Measurements from ENCODE around the gene PTPRF.
"Not testable (repeated sequence)": the region's sequence is repeated elsewhere in the genome, so short reads cannot be mapped to it uniquely, and the experiment has no call there.

PTPRF gene

DNA sequence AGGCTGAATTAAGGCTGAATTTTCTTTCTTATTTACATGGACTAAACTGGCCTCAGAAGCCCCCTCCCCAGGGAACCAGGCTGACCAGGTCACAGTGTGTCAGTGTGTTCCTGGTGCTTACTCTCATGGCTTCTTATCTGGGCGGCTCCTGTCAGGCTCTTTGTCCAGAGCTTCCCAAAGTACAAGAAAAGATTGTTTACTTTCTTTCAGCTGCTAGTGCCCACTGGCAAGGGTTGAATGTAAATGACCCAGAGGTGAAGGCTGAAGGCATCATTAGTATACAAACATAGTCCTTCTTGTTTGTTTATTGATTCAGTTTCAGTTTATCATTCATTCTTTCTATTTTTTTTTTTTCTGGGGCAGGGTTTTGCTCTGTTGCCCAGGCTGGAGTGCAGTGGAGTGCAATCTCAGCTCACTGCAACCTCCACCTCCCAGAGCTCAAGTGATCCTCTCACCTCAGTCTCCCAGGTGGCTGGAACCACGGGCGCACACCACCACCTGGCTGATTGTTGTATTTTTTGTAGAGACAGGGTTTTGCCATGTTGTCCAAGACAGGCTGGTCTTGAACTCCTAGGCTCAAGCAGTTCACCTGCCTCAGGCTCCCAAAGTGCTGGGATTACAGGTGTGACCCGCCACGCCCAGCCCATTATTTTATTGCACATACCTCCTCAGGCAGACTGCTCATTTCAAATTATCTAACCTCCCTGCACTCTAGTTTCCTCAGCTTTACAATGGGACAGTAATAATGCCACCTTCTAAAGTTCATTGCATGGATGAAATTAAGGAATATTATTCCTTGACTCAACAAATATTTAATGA is 109.5 kb downstream of the PTPRF start:
- DNase-seq = no peak

DNA sequence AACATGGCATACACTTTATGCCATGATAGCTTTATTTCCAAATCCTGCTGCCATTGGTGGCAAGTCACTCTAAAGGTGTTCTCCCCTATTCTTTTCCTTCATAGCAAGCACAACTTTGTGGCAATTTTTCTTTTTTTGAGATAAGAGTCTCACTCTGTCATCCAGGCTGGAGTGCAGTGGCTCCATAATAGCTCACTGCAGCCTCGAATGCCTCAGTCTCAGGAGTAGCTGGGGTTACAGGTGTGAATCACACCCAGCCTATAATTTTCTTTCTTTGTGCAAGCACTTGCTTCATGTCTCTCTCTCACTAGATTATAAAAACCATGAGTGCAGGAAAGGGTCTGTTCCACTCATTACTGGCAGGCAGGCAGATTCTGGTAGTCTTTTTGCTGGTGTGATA is 113.9 kb downstream of the PTPRF start:
- DNase-seq = no peak

DNA sequence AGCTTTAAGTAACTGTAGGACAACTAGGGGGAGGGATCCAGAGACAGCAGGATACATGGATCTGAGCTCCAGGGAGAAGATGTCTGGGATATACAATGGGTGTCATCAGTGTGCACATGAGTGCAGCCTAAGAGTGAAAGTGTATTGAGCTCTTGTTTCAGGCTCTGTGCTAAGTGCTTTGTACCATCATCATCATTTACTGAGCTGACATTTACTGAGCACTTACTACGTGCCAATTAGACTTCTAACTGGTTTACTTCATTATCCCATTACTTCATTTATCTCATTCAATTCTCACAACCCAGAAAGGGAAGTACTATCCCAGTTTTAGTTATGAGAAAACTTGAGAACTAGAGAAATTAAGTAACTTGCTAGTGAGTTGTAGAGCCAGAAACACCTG is 114.8 kb downstream of the PTPRF start:
- DNase-seq = no peak

DNA sequence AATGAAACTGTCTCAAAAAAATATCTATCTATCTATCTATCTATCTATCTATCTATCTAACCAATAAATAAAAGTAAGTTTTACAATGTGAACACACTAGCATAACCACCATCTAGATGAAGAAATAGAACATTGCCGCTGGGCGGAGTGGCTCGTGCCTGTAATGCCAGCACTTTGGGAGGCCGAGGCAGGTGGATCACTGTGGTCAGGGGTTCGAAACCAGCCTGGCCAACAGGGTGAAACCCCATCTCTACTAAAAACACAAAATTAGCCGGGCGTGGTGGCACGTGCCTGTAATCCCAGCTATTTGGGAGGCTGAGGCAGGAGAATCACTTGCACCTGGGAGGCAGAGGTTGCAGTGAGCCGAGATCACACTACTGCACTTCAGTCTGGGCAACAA is 116.6 kb downstream of the PTPRF start:
- not testable (repeated sequence) for DNase-seq

DNA sequence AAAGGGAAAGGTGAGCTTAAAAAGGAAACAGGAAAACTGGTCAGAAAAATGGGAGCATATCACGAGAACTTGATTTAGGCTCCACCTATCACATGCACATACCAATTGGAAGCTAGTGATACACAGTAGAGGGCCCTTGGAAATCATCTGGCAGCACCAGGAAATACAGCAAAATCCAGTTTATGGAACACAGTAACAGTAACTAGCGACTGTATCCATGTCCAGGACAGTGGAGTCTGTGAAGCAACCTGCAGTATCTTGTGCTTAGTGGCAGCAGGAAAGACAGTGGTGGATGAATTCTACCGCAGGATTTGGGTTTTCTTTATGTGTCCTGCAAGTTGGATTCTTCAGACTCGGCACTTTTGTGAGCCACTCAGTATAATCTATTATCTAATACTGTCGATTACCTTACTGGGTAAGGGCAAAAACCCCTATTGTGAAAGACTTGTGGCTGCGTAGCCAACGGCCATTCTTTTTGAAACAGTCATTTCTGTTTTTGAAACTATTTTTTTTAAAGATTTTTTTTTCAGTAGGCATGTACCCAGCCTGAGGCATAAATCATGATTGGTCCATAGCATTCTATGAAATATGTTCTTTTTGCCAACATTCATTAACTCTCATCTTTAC is 117.7 kb downstream of the PTPRF start:
- no peak for DNase-seq

DNA sequence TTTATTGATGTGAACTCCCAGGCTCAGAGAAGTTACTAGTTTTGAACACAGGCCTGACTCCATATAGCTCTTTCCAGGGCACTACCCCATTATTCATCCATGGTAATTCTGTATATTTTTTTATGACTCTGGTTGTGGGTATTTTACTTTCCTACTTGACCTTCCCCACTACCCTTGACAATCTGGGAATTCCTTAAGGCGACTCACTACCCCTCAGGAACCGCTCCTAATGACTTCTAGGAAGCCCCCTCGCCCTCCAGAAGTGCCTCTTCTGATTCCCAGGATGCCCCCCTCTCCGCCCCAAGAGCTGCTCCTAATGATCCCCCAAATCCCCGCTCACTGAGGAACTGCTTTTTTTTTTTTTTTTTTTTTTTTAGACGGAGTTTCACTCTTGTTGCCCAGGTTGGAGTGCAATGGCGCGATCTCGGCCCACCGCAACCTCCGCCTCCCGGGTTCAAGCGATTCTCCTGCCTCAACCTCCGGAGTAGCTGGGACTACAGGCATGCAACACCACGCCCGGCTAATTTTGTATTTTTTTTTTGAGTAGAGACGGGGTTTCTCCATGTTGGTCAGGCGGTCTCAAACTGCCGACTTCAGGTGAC is 118.3 kb downstream of the PTPRF start:
- DNase-seq = no peak

DNA sequence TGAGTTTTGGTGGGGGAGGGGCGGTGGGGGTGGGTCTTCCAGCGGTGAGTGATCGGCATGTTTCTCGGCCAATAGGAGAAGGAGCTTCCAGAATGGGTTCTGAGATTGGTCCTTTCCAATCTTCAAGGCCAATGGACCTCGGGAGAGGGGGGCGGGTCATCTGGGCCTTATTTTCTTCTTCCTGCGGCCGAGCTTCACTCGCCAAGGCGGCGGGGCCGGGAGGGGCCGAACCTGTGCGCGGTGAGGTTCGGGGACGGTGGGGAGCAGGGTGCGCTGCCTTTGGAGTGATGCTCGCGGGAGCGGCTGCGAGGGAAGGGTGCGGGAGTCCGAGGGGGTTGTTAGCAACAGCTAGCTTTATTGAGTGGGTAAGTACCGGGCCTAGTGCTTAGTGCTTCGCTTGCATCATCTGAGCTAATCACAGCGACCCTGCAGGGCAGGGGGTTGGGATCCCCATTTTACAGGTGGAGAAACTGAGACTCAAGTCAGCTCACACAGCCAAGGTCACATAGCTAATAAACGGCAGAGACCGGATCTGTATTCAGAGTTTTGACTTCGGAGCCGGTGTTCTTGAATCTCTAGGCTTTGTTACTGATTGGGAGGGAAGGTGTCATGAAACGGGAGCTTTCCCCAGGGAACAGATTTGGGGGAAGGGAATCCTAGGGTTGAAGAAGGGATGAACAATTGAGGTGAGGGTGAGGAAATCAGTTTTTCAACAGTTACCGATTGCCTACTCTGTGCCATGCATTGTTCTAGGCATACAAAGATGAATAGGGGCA is 119.8 kb downstream of the PTPRF start:
- DNase-seq = peak; percentile 98

DNA sequence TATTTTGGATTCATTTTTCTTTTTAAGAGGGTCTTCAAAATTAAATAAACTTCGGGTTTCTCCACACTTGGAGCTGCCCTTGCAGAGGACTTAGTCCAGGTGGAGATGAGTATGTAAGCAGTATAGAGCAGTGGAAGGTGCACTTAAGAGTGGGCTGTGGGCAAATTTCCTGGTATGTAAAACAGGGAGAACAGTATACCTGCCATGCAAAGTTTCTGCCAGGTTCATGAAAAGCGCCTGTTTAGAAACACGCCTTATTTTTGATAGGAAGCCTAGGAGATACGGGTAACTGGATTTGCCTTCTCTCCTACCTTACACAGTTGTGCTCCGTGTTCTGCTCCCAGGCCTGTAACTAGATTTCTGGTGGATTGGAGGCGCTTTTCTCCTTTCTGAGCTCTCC is 120.5 kb downstream of the PTPRF start:
- DNase-seq = no peak

DNA sequence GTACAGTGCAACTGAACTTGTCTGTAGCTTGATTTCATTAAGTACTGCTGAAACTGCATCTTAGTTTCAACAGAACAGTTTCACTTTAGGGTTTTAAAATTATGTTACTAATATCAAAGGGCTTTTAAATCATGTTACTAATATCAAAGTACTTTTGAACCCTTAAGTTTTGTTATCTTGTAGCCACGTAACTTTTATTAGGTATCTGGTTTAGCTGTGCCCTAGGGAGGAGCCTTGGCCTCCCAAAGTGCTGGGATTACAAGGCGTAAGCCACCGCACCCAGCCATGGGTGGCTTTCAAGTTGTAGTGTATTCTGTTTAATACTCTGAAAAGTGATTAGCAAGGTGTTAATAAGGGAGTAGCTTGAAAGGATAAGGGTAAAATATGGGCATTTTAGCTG is 121.2 kb downstream of the PTPRF start:
- DNase-seq = no peak

DNA sequence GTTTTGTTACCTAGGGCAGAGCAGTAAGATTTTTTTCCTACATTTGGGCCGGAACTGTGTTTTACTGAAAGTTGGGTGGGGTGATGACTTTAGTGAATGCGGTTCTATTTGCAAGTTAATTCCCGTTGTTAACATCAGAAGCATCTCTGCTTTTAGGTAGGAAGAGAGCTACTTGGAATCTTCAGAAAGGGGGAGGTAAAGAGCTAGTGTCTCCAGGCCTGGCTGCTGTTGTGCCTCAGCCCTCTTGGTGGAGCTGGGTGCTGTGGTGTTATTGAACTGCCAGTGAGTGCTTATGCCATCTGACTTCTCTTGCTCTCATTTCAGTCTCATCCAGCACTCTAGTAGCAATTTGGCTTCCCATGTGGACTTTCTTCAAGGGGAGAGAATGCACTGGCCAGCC is 122.7 kb downstream of the PTPRF start:
- DNase-seq = peak; percentile 79

DNA sequence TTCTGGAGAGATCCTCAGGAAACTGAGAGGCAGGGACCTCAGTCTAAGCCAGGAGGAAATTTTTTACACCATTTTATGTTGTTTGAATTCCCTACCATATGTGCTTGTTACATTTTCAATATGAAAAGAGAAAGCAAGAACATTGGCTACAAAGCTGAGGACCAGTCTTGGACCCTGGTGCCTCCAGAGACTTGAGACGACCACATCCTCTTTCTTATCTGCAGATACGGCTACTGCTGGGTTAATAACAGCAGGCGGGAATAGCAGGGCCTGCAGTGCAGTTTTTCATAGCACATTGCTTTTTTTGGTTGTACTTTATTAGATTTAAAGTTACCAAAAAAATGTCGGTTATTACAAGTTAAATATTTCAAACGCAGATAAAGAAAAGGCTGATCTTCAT is 123.2 kb downstream of the PTPRF start:
- DNase-seq = no peak

DNA sequence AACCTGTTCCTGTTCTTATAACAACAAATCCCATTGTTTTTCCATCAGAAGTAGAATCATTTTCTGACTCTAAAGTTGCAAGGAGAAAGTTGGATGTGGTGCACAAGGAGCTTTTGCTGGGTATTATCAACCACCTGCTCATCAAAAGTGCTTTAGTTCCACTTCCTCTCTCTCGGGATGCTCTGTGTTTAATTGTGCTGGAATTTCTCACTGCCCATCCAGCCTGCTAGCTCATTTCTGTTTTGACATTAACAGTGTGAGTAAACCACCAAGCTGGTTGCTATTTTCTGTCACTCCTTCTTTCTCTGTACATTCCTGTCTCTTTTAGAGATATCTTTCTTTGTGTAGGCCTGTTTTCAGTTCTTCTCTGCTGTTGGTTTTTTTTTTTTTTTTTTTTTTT is 125.3 kb downstream of the PTPRF start:
- DNase-seq = no peak

DNA sequence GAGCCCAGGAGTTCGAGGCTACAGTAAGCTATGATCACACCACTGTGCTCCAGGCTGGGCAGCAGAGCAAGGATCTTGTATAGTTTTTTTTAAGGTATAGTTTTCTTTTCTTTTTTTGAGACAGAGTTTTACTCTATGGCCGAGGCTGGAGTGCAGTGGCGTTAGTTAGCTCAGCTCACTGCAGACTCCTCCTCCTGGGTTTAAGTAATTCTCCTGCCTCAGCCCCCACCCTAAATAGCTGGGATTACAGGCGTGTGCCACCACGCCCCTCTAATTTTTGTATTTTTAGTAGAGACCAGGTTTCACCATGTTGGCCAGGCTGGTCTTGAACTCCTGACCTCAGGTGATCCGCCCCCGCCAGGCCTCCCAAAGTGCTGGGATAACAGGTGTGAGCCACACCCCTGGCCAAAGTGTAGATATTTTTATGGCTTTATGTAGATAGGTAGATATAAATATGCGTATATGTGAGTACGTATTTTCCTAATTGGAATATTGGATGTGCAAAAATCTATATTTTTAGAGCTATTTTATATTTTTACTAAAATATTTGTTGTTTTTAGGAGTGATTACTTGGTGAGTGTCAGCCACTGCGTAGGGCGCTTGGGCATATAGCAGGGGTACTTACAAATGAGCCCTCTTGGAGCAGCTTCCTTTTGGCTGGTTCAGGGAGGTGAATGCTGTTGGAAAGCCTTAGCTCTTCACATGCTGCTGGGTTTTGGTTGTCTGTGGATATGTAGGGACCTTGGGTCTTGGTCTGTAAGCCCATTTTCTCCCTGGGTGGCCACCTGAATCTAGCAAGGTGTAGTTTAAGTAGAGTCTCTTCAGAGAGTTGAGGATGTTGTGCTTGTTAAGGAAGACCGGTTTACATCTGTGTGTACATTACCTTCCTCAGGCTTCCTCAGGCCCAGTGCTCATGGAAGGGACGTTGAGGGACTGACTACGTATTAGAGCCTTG is 128.8 kb downstream of the PTPRF start:
- DNase-seq = no peak

DNA sequence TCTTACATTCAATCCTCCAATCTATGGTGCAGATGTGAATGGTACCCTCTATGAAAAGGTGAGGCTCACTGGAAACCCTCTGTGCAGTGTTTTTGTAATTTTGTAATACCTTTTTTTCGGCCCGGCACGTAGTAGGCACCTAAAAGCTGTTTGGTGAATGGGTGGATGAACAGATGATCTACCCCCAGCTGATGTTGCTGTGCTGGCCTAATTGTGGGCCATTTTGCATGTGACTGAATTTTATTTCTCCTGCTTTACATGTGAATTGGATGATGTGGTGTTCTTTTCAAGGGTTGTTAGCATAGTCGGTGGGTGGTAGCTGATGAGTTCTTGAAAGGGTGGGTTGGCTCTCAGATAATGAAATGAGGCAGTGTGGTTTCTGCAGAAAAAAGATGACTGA is 129.7 kb downstream of the PTPRF start:
- DNase-seq = no peak

DNA sequence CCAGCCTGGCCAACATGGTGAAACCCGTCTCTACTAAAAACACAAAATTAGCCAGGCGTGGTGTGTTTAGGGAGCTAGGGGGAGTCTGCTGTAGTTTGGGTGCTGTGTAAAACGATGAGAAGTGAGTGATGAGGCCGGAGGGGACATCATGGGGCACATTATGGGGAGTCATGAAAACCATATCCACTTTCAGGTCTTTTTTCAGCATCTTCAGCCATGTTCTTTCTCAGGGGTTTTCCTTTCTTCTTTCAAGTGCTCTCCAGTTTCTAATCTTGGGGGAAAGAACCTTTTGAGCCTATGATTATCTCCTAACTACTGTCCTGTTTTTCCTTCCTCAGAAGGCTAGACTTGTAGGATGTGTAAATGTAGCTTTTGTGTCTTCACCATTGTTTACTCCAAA is 133.7 kb downstream of the PTPRF start:
- DNase-seq = no peak

DNA sequence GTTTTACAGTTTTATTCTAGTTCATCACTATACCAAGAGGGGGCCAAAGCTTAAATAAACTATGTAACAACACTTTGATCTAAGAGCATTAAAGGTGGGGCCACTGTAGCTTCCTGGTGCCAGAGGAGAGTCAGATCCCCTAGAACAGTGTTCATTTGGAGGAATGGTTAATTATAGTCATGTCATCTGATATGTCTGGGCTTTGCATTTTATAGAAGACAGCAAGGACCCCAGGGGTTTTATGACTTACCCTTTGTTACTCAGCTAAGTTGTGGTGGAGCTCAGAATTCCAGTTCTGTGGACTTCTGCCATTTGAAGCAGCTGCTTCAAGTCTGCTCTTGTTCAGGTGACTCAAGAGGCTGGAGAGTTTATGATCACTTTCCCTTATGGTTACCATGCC is 135.9 kb downstream of the PTPRF start:
- no peak for DNase-seq

DNA sequence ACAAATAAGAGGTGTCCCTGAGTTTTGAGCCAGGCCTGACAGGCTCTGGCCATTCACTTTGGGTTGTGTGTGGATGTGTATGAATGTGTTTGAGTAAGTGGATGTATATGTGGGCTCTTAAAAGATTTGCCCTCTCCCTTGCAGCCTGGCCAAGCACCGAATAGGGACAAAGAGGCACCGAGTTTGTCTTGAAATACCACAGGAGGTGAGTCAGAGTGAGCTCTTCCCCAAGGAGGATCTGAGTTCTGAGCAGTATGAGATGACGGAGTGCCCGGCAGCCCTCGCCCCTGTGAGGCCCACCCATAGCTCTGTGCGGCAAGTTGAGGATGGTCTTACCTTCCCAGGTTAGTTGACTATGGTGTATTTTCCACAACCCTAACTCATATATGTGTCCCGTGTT is 138.3 kb downstream of the PTPRF start:
- DNase-seq = no peak

DNA sequence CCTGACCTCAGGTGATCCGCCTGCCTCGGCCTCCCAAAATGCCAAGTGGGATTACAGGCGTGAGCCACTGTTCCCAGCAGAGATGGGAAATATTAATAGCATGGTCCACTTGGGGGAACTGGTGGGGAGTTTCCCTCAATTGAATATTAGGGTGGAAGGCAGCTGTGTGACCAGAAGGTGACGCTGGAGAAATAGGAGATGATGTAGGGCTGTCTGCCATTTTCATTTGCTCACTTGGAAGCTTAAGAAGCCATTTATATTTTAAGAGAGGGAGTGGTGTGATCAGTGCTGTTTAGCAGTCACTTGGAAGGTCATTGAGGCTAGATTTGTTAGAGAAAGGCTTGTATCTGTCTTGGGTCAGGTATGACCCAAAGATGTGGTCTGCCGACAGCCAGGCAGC is 139.2 kb downstream of the PTPRF start:
- no peak for DNase-seq

DNA sequence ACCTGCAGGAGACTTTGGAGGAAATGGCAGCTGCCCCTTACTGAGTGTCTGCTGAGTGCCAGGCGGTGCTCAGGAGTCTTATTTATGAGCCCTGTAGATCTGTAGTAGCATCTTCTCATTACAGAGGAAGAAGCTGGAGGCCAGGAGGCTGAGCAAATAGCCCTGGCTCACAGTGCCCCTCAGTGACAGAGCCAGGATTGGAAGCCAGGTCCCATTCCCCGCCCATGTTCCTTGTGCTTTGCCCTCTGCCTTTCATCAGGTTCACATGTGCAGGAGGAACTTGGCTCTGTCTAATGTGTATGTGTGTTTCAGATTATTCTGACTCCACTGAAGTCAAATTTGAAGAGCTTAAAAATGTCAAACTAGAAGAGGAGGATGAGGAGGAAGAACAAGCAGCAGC is 140.5 kb downstream of the PTPRF start:
- DNase-seq = no peak

DNA sequence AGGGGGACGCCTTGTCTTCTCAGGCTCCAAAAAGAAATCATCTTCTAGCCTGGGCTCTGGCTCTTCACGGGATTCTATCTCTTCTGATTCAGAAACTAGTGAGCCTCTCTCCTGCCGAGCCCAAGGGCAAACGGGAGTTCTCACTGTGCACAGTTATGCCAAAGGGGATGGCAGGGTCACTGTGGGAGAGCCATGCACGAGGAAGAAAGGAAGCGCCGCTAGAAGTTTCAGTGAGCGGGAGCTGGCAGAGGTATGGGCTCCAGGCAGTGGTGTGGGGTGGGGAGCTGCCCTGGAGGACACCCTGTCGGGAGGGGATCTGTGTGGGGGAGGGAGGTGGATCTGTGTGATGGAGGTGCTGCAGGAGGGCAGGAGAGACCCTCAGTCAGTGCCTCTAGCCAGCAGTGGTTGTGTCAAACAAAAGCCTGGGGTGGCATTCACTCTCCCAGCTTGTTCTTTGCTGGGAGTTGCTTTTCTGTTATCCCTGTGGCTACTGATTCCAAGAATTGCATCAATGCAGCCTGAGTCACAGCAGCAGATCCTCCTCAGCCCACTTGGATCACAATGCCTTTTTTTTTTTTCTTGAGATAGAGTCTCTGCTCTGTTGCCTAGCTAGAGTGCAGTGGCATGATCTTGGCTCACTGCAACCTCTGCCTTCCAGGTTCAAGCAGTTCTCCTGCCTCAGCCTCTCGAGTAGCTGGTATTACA is 141.1 kb downstream of the PTPRF start:
- DNase-seq = no peak

DNA sequence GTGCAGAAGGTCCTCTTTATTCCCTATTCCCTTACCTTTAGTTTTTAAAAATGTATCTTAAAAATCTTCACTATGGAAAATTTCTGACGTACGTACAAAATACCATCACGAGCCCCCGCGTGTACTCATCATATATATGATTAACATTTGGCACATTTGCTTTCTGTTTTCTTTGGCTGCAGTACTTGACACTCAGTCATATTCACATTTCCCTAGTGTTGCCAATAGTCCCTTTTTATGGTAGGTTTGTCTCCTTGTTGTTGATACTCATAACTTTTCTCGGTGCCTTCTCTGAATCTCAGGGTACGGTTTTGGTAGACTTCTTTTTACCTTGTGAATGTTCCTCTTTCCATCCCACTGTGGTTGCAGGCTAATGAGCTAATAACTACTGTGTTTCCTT is 142.6 kb downstream of the PTPRF start:
- no peak for DNase-seq
